GM12892 (cell line): ENCODE results near the gene PKDCC.

Experiments
- POLR2AphosphoS5 ChIP-seq: IDR thresholded peaks from 2 replicates; pipeline ENCODE4 v1.6.1; 2011; ENCODE audit warnings: low read depth, low read length, control low read depth
- TAF1 ChIP-seq: IDR thresholded peaks from 2 replicates; pipeline ENCODE4 v1.6.1; 2011; ENCODE audit warnings: low read depth, mild to moderate bottlenecking, control low read depth, low read length, borderline replicate concordance

DNA sequence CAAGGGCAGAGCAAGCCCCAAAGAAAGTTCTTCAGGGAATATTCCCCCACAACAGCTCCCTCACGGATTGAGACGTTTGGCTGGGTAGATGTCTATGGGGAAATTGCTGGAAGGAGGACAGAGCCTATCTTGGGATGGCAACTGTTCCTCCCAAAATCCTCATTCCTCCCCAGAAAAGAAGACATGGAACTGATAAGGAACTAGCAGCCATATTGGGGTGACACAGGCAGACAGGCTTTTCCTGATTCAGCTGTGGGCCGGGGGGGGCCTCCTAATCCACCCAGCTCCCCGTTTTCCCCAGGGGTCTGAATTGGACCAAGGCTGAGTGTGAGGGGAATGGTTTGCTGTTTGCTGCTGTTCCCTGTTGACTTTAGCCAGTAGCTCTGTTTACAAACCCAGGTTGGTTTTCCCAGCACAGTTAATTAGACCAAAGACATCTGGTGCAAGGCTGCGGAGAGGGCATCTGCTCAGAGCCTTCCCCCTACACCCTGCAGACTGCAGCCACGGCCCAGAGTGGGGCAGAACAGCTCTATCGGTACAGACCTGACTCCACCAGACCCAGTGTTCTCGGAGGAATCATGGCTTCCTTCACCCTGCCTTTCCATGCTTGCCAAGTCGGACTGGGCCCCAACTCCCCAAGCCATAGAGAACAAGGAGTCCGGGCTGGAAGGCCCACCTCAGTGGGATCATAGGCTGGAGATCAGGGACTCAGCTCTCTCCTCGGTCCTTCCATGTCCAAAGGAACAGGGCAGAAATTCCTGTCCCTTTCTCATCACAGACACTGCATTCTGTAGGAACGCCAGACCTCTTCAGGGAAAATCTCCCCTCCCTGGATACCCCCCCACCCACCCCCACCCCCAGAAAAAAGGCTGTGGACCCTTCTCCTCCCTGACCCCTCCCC, 1.7 kb upstream of the PKDCC start:
- no peak for TF ChIP-seq POLR2AphosphoS5
- TF ChIP-seq TAF1 = no peak
